T-helper 17 cell (primary cell): Measurements from ENCODE around the gene UQCRH. TPM values are rescaled to one million over a fixed set of nuclear protein-coding genes. Genes with fewer than 3 reads are reported as not detected.
A peak's percentile ranks its signal among the peaks of the same experiment; 100 is the strongest.
"Not testable (repeated sequence)": the region's sequence is repeated elsewhere in the genome, so short reads cannot be mapped to it uniquely, and the experiment has no call there.

ENCODE experiments used
- ATAC-seq: fragments of 150-1000 bp; cut with Tn5 transposase; 2 replicates; pipeline ENCODE4 v1.10.0; 2021; ENCODE audit warnings: mild to moderate bottlenecking, moderate library complexity
- DNase-seq, 3 donors: peaks; one replicate each; pipeline versions ENCODE4 v3.0.0 to v3.0.0-alpha.2; 2020 to 2021
- H3K9me3 ChIP-seq: one replicate; pipeline ENCODE4 v1.7.0; 2013; ENCODE audit warnings: low read length, mild to moderate bottlenecking; ENCODE audit not compliant: control insufficient read depth, poor library complexity, severe bottlenecking
- H3K27ac Mint-ChIP-seq: one replicate; pipeline ENCODE4 v1.8.0; 2022; ENCODE audit warnings: mild to moderate bottlenecking, moderate library complexity, mixed read lengths
- H3K27me3 Mint-ChIP-seq: one replicate; pipeline ENCODE4 v1.8.0; 2022; ENCODE audit warnings: mixed read lengths
- H3K36me3 Mint-ChIP-seq: one replicate; pipeline ENCODE4 v1.8.0; 2022; ENCODE audit warnings: low read depth, mixed read lengths
- H3K4me1 Mint-ChIP-seq: one replicate; pipeline ENCODE4 v1.8.0; 2022; ENCODE audit warnings: mild to moderate bottlenecking, mixed read lengths
- H3K4me3 Mint-ChIP-seq: one replicate; pipeline ENCODE4 v1.8.0; 2022; ENCODE audit warnings: mild to moderate bottlenecking, moderate library complexity, mixed read lengths
- total RNA-seq, 4 donors: library from RNA in 2 of 4; stranded (reverse) in 2 of 4; gene quantifications; one replicate each; pipeline ENCODE4 v1.2.3 and lab custom pipeline; 2022 to 2026

The UQCRH gene
- total RNA-seq, 2 donors from 2014 or later, result 91.0 to 123 TPM

GRCh38 chr1:46331786-46332540 lies 28.5 kb downstream of the UQCRH start:
- DNase-seq, H3K9me3 ChIP-seq, H3K4me3 Mint-ChIP-seq, H3K27me3 Mint-ChIP-seq, H3K27ac Mint-ChIP-seq, H3K36me3 Mint-ChIP-seq, H3K4me1 Mint-ChIP-seq, ATAC-seq: not testable (repeated sequence)

- H3K9me3 ChIP-seq, result no peaks in the 10 kb centered on the region
- Mint-ChIP-seq H3K4me1 (no peaks in the 10 kb centered on the region), H3K36me3 (no peaks in the 10 kb centered on the region), H3K27me3 (no peaks in the 10 kb centered on the region), H3K27ac (no peak overlapping the region), H3K4me3 (no peak overlapping the region)
- ATAC-seq (no peak), DNase-seq (no peak)
Observed at GRCh38 chr1:46333300-46334029, 30.0 kb downstream of the UQCRH start.

GRCh38 chr1:46334030-46334384 lies 30.5 kb downstream of the UQCRH start:
- Mint-ChIP-seq H3K4me3 (no peak overlapping the region), H3K4me1 (peaks cover 2% of the 10 kb centered on the region), H3K27ac (no peak overlapping the region), H3K36me3 (no peaks in the 10 kb centered on the region), H3K27me3 (no peaks in the 10 kb centered on the region)
- DNase-seq (no peak), ATAC-seq (no peak)
- no peaks in the 10 kb centered on the region for H3K9me3 ChIP-seq

- DNase-seq, result no peak
- peaks cover 5% of the 10 kb centered on the region for H3K4me1 Mint-ChIP-seq
- H3K4me3 Mint-ChIP-seq, result no peak overlapping the region
- H3K27ac Mint-ChIP-seq, result no peak overlapping the region
- no peaks in the 10 kb centered on the region for H3K9me3 ChIP-seq
- H3K36me3 Mint-ChIP-seq, result no peaks in the 10 kb centered on the region
- no peaks in the 10 kb centered on the region for H3K27me3 Mint-ChIP-seq
- ATAC-seq, result no peak
Observed at GRCh38 chr1:46335081-46335480, 31.6 kb downstream of the UQCRH start.

- H3K36me3 Mint-ChIP-seq, H3K9me3 ChIP-seq, H3K27ac Mint-ChIP-seq, ATAC-seq, H3K27me3 Mint-ChIP-seq, DNase-seq, H3K4me3 Mint-ChIP-seq: not testable (repeated sequence)
- peaks cover 22% of the 10 kb centered on the region for H3K4me1 Mint-ChIP-seq
Observed at GRCh38 chr1:46337409-46337808, 33.9 kb downstream of the UQCRH start.

- H3K9me3 ChIP-seq, result no peaks in the 10 kb centered on the region
- H3K27ac Mint-ChIP-seq, result peak within 1 kb of the TSS; percentile 99
- H3K27me3 Mint-ChIP-seq, result no peaks in the 10 kb centered on the region
- DNase-seq (peak; percentile 78 to 85 (median 80)), ATAC-seq (peak; percentile 91)
- peaks cover 37% of the 10 kb centered on the region for H3K4me1 Mint-ChIP-seq
- peak within 1 kb of the TSS; percentile 98 for H3K4me3 Mint-ChIP-seq
- H3K36me3 Mint-ChIP-seq, result peaks cover 9% of the 10 kb centered on the region
Observed at GRCh38 chr1:46340404-46341221, 37.1 kb downstream of the UQCRH start, which contains the start of gene NSUN4. Gene NSUN4, plus strand, starts transcription at chr1:46340807. Its CDS starts 20 bp downstream, at chr1:46340827.

- no peaks in the 10 kb centered on the region for H3K9me3 ChIP-seq
- Mint-ChIP-seq H3K4me1 (peaks cover 37% of the 10 kb centered on the region), H3K27ac (peak overlapping the region; percentile 99), H3K36me3 (peaks cover 9% of the 10 kb centered on the region), H3K27me3 (no peaks in the 10 kb centered on the region), H3K4me3 (peak overlapping the region; percentile 98)
- no peak for ATAC-seq
- no peak for DNase-seq
Observed at GRCh38 chr1:46341222-46342083, 38.0 kb downstream of the UQCRH start.

GRCh38 chr1:46342084-46342656 lies 38.7 kb downstream of the UQCRH start:
- H3K27ac Mint-ChIP-seq, result peak overlapping the region; percentile 99
- no peaks in the 10 kb centered on the region for H3K9me3 ChIP-seq
- ATAC-seq, result no peak
- peak overlapping the region; percentile 98 for H3K4me3 Mint-ChIP-seq
- H3K36me3 Mint-ChIP-seq, result peaks cover 9% of the 10 kb centered on the region
- H3K4me1 Mint-ChIP-seq, result peaks cover 39% of the 10 kb centered on the region
- peak in 1 of 3 donors; percentile 16 for DNase-seq
- H3K27me3 Mint-ChIP-seq, result no peaks in the 10 kb centered on the region

- Mint-ChIP-seq H3K27me3 (no peaks in the 10 kb centered on the region), H3K4me3 (peak overlapping the region; percentile 98), H3K36me3 (peaks cover 9% of the 10 kb centered on the region), H3K27ac (peak overlapping the region; percentile 99), H3K4me1 (peaks cover 40% of the 10 kb centered on the region)
- ATAC-seq (no peak), DNase-seq (no peak)
- no peaks in the 10 kb centered on the region for H3K9me3 ChIP-seq
Observed at GRCh38 chr1:46342677-46343350, 39.3 kb downstream of the UQCRH start.

GRCh38 chr1:46343351-46343695 lies 39.8 kb downstream of the UQCRH start:
- Mint-ChIP-seq H3K4me1 (peaks cover 45% of the 10 kb centered on the region), H3K27me3 (no peaks in the 10 kb centered on the region), H3K27ac (peak overlapping the region; percentile 99), H3K36me3 (peaks cover 9% of the 10 kb centered on the region), H3K4me3 (peak overlapping the region; percentile 55)
- ATAC-seq, result no peak
- no peak for DNase-seq
- H3K9me3 ChIP-seq, result no peaks in the 10 kb centered on the region

- no peak for ATAC-seq
- Mint-ChIP-seq H3K27ac (peak overlapping the region; percentile 99), H3K36me3 (peaks cover 9% of the 10 kb centered on the region), H3K4me1 (peaks cover 44% of the 10 kb centered on the region), H3K4me3 (peak overlapping the region; percentile 55), H3K27me3 (no peaks in the 10 kb centered on the region)
- DNase-seq, result no peak
- H3K9me3 ChIP-seq, result no peaks in the 10 kb centered on the region
Observed at GRCh38 chr1:46343705-46344104, 40.2 kb downstream of the UQCRH start.

- ATAC-seq, result no peak
- Mint-ChIP-seq H3K4me1 (peaks cover 43% of the 10 kb centered on the region), H3K36me3 (peaks cover 12% of the 10 kb centered on the region), H3K4me3 (peak overlapping the region; percentile 31), H3K27me3 (no peaks in the 10 kb centered on the region), H3K27ac (no peak overlapping the region)
- DNase-seq, result no peak
- H3K9me3 ChIP-seq, result no peaks in the 10 kb centered on the region
Observed at GRCh38 chr1:46344481-46344880, 41.0 kb downstream of the UQCRH start.
